Activated effector memory CD4-positive, alpha-beta T cell treated with anti-CD3 and anti-CD28 coated beads, Interleukin-2, amount 50 U/mL, for 16 hours (primary cell): ENCODE results near the gene ZBTB40.

Source experiments
- DNase-seq: peaks from one replicate; pipeline ENCODE4 v3.0.0-alpha.2; 2020

Gene ZBTB40

GRCh38 chr1:22509815-22510214 lies 58.2 kb downstream of the ZBTB40 start:
- DNase-seq, result no peak

GRCh38 chr1:22512873-22513272 lies 61.2 kb downstream of the ZBTB40 start:
- no peak for DNase-seq

GRCh38 chr1:22516906-22517571 lies 65.4 kb downstream of the ZBTB40 start:
- no peak for DNase-seq

GRCh38 chr1:22517956-22518355 lies 66.3 kb downstream of the ZBTB40 start:
- no peak for DNase-seq

- no peak for DNase-seq
Observed at GRCh38 chr1:22518379-22518778, 66.7 kb downstream of the ZBTB40 start.

- no peak for DNase-seq
Observed at GRCh38 chr1:22520871-22521270, 69.2 kb downstream of the ZBTB40 start.

- DNase-seq, result no peak
Observed at GRCh38 chr1:22521692-22522091, 70.0 kb downstream of the ZBTB40 start.

- no peak for DNase-seq
Observed at GRCh38 chr1:22522221-22522743, 70.6 kb downstream of the ZBTB40 start.

- no peak for DNase-seq
Observed at GRCh38 chr1:22524481-22524880, 72.8 kb downstream of the ZBTB40 start.

GRCh38 chr1:22525211-22525610 lies 73.6 kb downstream of the ZBTB40 start:
- DNase-seq, result no peak

GRCh38 chr1:22525646-22526045 lies 74.0 kb downstream of the ZBTB40 start:
- DNase-seq, result no peak

- no peak for DNase-seq
Observed at GRCh38 chr1:22526098-22526497, 74.4 kb downstream of the ZBTB40 start.

- no peak for DNase-seq
Observed at GRCh38 chr1:22526677-22527076, 75.0 kb downstream of the ZBTB40 start.

GRCh38 chr1:22527122-22527521 lies 75.5 kb downstream of the ZBTB40 start:
- no peak for DNase-seq

- DNase-seq, result no peak
Observed at GRCh38 chr1:22527555-22528296, 76.1 kb downstream of the ZBTB40 start.

GRCh38 chr1:22528451-22528850 lies 76.8 kb downstream of the ZBTB40 start:
- no peak for DNase-seq

GRCh38 chr1:22529901-22530621 lies 78.4 kb downstream of the ZBTB40 start:
- peak; percentile 16 for DNase-seq

GRCh38 chr1:22530715-22531114 lies 79.1 kb downstream of the ZBTB40 start:
- peak; percentile 34 for DNase-seq

- no peak for DNase-seq
Observed at GRCh38 chr1:22531251-22531650, 79.6 kb downstream of the ZBTB40 start.

GRCh38 chr1:22533244-22533895 lies 81.7 kb downstream of the ZBTB40 start:
- no peak for DNase-seq

- DNase-seq, result no peak
Observed at GRCh38 chr1:22534951-22535350, 83.3 kb downstream of the ZBTB40 start.

- DNase-seq, result no peak
Observed at GRCh38 chr1:22535399-22535798, 83.7 kb downstream of the ZBTB40 start.

- no peak for DNase-seq
Observed at GRCh38 chr1:22536506-22536905, 84.9 kb downstream of the ZBTB40 start.
